ENCODE data around the gene MAGEE2. TPM values are rescaled to one million over a fixed set of nuclear protein-coding genes. Genes with fewer than 3 reads are reported as not detected.

The MAGEE2 gene
- total RNA-seq, 1 experiment from 2014 or later = not detected

- H3K4me3 ChIP-seq (ENCODE audit: low read depth, low read length) = no peak overlapping the region
- H3K27me3 ChIP-seq (replicated peaks; ENCODE audit: control insufficient read depth, insufficient read depth, low read length) = no peaks in the 10 kb centered on the region
- no peaks in the 10 kb centered on the region for H3K9me3 ChIP-seq
- CTCF ChIA-PET = no interaction called here
- intact Hi-C loops (cut with micrococcal nuclease; ENCODE audit: unreplicated experiment) = no loop called here
- no peak overlapping the region for H3K27ac Mint-ChIP-seq (ENCODE audit: unreplicated experiment)
- no peak for TF ChIP-seq CTCF (IDR thresholded peaks at IDR 0.05; ENCODE audit: insufficient read depth in 1 of 2, low read depth in 1 of 2, low read length in 1 of 2, severe bottlenecking in 1 of 2, unreplicated experiment in 1 of 2)
- H3K36me3 ChIP-seq (ENCODE audit: control insufficient read depth, insufficient read depth, low read length) = no peaks in the 10 kb centered on the region
- BruUV-seq (replicated peaks) = no TSS peak
- H3K9me3 Mint-ChIP-seq (ENCODE audit: unreplicated experiment) = no peaks in the 10 kb centered on the region
- H3K36me3 Mint-ChIP-seq (ENCODE audit: insufficient read depth, unreplicated experiment) = no peaks in the 10 kb centered on the region
- H3K4me1 ChIP-seq = no peaks in the 10 kb centered on the region
- H3K4me3 Mint-ChIP-seq (ENCODE audit: unreplicated experiment) = no peak overlapping the region
- POLR2A ChIA-PET = no interaction called here
- H3K27me3 Mint-ChIP-seq (ENCODE audit: insufficient read depth, unreplicated experiment) = no peaks in the 10 kb centered on the region
- no peak for DNase-seq
- no peaks in the 10 kb centered on the region for H3K4me1 Mint-ChIP-seq (ENCODE audit: low read depth, unreplicated experiment)
Measured at GRCh38 chrX:75748431-75748830, 36.6 kb downstream of the MAGEE2 start.

GRCh38 chrX:75746891-75747639, 38.0 kb downstream of the MAGEE2 start:
- H3K4me3 ChIP-seq (ENCODE audit: low read depth, low read length) = peak overlapping the region; percentile 54

More at GRCh38 chrX:75746891-75747639, 38.0 kb downstream of the MAGEE2 start:
- no peak overlapping the region for H3K27ac Mint-ChIP-seq (ENCODE audit: unreplicated experiment)
- intact Hi-C loops (cut with micrococcal nuclease; ENCODE audit: unreplicated experiment) = no loop called here
- H3K4me3 Mint-ChIP-seq (ENCODE audit: unreplicated experiment) = peak overlapping the region; percentile 74
- H3K4me1 ChIP-seq = no peaks in the 10 kb centered on the region
- H3K36me3 ChIP-seq (ENCODE audit: control insufficient read depth, insufficient read depth, low read length) = no peaks in the 10 kb centered on the region
- BruUV-seq (replicated peaks) = no TSS peak
- POLR2A ChIA-PET = no interaction called here
- no peaks in the 10 kb centered on the region for H3K27me3 ChIP-seq (replicated peaks; ENCODE audit: control insufficient read depth, insufficient read depth, low read length)
- no peaks in the 10 kb centered on the region for H3K27me3 Mint-ChIP-seq (ENCODE audit: insufficient read depth, unreplicated experiment)
- H3K9me3 Mint-ChIP-seq (ENCODE audit: unreplicated experiment) = peaks cover 5% of the 10 kb centered on the region
- no peaks in the 10 kb centered on the region for H3K36me3 Mint-ChIP-seq (ENCODE audit: insufficient read depth, unreplicated experiment)
- no peaks in the 10 kb centered on the region for H3K4me1 Mint-ChIP-seq (ENCODE audit: low read depth, unreplicated experiment)
- peak in 1 of 2 experiments; percentile 45 for DNase-seq
- H3K9me3 ChIP-seq = no peaks in the 10 kb centered on the region
- CTCF ChIA-PET = no interaction called here
- TF ChIP-seq CTCF (IDR thresholded peaks at IDR 0.05; ENCODE audit: insufficient read depth in 1 of 2, low read depth in 1 of 2, low read length in 1 of 2, severe bottlenecking in 1 of 2, unreplicated experiment in 1 of 2) = no peak
